GM21737 (cell line): ENCODE data around the gene CARMIL1.

Source experiments
- ATAC-seq: cut with Tn5 transposase; IDR thresholded peaks from one replicate; pipeline ENCODE4 v1.9.1; 2021; ENCODE audit warnings: mild to moderate bottlenecking, moderate library complexity; ENCODE audit not compliant: unreplicated experiment

CARMIL1 gene

DNA sequence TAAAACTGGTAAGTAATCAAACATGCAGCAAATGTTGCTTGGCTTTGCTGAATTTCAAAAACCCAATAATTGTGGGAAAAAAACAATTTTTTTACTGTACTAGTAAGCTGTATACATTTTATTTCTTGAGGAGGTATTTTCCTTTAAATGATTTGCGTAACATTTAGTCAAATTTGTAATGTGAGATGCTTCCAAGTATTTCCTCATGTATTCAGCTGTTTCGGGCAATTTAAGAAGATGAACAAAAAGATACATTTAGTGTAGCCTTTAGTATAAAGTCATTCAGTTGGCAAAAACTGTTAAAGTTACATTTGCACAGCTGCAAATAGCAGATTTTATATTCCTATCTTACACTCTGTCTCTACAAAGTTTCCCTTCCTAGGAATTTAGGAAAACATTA is 186.8 kb downstream of the CARMIL1 start:
- ATAC-seq = no peak

DNA sequence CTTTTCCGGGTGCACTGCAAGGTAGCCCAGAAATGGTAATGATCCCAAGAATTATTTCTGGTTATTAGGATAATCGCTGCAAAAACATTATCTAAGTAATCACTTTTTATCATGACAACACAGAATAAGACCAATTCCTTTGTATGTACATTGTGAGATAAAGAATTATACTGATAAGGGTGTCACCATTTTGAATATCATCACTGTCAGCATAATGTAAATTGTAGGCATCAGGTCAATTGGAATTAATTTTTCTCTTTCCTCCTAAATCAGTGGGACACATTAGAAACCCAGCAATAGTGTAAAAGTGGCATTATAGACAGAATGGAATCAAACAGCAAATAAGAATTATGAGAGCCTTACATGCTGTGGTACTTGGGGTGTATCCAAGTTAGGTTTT is 189.7 kb downstream of the CARMIL1 start:
- no peak for ATAC-seq

DNA sequence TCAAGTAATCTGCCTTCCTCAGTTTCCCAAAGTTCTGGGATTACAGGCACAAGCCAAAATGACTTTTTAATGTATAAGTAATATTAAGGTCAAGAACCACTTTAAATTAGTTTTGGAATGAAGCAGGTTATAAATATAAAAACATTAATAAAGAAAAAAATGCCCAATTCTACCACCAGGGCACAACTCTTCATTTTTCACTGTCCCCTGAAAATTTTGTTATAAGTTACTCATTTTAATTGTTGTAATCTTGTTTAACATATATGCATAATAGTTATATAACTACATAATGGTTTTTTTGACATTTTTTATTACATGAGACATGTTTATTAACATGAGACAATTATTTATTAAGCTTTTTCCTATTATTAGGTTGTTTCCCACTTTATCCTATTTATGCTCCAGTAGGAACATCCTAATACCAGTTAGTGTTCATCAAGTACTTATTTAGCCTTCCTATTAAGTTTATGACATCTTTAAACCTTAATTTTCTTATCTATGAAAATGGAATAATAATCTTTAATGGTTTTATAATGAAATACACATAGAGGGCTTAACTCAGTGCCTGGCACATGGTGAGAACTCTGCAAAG is 190.7 kb downstream of the CARMIL1 start:
- no peak for ATAC-seq

DNA sequence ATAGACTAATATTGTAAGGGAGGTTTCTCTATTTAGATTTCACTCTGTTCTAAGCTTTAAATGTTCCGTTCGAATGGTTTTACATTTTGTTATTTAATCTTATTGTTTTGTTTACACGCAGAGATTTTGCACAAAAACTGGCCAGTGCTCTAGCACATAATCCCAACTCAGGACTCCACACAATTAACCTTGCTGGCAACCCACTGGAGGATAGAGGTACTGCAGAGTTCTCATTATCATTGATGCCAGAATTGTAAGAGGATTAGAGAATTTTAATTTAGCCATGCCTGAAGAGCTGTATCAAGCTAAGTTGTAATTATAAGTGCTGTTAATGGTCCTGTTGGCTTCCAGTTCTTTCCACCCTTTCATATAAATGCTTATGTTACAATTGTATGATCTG is 193.1 kb downstream of the CARMIL1 start:
- ATAC-seq = no peak

DNA sequence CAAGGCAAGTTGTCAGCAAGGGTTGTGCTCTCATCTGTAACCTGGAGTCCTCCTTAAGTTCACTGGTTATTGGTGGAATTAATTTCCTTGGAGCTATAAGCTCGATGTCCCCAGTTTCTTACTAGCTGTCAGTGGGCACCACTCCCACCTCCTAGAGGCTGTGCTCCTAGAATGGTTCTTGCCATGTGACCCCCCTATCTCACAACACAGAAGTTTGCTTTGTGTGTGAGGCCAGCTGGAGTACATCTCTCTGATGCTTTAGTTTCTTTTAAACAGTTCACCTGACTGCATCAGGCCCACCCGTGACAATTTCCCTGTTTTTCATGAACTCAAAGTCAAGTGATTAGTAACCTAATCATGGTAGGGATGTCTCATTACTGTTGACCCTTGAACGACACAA is 193.7 kb downstream of the CARMIL1 start:
- no peak for ATAC-seq

DNA sequence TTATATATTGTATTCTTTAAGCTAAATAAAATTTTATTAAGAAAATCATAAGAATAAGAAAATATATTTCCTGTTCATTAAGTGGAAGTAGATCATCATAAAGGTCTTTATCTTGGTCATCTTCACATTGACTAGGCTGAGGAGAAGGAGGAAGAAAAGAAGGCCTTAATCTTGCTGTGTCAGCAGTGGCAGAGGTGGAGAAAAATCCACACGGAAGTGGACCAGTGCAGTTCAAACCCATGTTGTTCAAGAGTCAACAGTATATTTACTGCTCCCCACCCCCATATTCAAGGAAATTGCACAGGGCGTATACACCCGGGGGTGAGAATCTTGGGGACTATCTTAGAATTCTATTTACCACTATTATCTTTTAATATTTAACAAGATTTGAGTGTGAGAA is 194.3 kb downstream of the CARMIL1 start:
- no peak for ATAC-seq

DNA sequence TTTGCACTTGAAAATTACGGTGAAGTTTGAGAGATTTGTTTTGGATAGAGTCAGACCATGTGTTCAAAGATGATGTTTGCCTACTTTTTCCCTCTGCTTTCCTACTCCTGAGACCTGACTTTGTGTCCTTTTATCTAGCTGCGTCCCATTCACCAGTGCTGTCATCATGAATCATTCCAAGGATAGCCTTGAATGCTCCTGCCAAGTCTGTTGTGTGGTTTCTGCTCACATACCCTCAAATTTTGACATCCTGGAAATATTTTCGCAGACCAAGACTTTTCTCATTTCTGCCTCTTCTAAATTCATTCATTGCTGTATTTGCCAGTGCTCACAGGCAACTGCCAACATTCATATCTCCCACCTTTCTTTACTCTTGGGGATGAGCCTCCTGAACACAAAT is 197.0 kb downstream of the CARMIL1 start:
- ATAC-seq = no peak

DNA sequence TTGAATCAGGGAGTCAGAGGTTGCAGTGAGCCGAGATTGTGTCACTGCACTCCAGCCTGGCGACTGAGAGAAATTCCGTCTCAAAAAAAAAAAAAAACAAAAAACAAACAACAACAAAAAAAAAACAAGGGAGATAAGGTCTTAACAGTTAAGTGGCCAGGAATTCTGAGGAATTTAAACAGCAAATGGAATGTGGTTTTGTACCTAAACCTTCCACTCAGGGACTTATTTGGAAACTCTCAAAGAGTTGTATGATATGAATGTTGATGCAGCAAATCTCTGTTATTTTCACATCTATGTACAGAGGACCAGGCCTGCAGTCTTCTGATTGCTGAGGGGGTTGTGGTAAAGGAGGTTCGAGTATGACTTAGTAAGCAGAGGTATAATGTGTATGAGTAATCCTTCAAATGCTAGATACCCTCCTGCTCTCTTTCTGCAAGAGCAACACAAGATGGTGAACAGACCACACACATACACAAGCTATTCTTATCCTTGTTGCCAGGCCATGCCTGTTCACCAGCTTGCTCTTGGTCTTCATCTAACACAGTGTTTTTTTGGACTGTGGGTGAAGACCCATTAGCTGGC is 197.9 kb downstream of the CARMIL1 start:
- no peak for ATAC-seq

DNA sequence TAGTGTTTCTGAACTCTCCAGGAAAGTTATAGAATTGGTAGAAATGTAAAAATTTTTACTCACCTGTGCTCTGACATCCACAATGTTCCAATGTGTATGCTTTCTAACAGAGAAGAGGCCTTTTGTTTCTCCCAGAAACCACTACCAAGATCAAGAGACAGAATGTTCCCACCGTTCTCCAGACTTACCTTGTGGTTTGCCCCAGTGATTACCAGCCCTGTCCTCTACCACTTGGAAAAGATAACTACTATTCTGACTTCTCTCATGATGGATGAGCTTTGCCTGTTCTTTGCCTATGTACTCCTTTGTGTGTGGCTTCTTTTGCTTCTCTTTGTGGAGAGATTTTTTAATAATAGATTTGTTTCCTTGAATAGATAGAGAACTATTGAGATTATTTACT is 199.8 kb downstream of the CARMIL1 start:
- ATAC-seq = no peak

DNA sequence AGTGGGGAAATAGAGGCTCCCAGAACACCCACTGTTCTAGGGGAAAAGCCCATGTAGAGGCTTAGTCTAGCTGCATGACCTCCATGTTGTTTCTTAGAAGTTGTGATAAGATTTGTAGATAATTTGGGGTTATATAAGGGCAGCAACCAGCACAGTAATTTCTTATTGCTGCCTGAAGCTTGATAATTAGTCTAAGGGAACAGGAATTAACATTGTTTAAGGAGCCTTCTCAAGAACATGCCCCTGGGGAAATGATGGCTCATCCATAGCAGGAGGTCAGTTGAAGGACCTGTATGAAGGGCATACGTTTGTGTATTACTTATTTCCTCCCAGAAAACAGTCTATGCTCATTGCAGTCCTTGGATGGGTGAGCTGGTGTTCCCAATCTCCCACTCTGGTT is 202.1 kb downstream of the CARMIL1 start:
- no peak for ATAC-seq

DNA sequence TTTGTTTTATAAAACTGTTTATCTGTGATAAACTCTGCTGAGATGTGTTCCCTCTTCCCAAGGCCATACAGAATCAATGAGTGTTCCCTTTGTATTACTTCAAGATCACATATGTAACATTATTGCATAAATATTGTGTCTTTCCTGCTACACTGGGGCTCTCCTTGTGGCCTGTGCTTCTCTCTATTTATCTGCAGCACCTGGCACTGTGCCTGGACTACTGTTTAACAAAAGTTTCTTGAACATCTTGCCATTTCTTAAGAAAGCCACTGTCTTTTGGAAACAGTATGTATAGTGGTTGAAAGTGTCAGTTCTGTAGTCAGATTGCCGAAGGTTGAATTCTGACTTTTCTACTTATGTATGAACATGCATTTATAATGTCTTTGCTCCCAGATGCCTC is 203.8 kb downstream of the CARMIL1 start:
- no peak for ATAC-seq

DNA sequence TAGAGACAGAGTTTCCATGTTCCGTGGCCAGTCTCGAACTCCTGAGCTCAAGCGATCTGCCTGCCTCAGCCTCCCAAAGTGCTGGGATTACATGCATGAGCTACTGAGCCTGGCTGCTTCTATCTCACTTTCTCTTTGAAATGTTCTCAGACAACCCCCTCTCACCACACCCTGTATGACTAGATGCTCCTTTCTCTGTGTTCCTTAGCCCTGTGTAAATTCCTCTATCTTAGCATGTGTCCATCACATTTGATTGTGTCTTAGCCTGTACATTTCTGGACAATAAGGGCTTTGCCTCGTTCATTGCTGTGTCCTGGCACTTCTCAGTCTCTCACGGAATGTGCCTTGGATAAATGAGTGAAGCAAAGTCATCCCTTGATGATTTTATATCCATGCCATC is 204.8 kb downstream of the CARMIL1 start:
- ATAC-seq = no peak

DNA sequence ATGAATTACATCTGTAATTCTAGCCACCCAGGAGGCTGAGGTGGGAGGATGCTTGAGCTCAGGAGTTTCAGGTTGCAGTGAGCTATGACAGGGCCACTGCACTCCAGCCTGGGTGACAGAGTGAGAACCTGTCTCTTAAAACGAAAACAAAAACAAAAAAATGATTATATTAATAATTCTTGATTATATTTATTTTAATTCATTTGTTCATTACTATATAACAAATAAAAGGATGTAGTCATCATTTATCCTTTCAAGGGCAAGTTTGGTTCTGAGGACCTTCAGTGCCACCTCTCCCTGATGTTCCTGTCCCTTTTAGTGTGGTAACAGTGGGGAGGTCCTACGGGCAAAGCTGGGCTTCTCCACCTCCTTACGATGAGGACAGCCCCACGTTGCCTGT is 205.7 kb downstream of the CARMIL1 start:
- ATAC-seq = no peak

DNA sequence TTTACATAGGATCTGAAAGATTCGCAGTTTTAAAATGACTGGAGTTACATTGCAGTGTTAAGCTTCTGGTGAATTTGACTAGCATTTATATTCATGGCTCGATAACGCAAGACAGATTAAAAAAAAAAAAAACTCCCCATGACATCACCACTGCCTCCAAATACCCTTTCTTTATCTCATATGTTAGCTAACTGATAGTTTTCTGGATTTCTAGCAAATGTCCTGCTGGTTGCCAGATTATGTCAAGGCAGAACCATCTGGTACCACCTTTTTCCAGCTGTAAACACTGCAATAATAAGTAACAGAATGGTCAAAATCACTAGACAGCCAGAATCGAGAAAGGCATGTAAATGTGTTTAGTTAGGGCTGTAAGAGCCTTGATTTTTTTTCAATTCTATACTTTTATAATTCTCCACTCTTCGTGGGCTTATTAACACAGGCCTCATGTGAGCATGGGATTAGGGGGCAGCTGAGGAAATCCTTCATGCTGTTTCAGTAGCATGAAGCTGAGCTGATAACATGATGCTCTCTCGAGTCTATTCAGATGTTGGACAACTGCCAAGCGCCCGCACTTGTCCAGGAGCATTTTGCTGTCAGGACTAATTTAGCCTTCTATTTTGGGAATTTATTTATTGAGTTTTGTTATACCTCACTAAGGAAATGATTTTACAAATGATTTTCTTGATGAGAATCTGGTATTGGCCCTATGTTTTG is 206.8 kb downstream of the CARMIL1 start:
- no peak for ATAC-seq

DNA sequence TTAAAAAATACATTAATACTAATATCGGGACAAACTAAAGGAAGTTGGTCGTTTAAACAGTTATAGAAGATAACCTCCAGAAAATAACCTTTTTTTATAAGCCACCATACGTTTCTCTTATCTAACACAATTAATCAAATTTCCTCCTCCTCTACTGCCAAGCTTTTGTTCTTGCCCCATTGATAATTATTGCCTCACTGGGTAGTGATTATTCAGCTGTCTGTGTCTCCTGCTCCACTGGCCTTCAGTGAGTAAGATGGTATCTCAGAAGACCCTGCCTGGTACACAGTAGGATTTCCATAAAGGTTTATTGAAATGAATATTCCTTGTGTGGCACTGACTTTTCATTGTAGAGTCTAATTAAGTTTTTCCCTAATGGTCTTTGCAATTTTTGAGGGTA is 207.4 kb downstream of the CARMIL1 start:
- ATAC-seq = no peak

DNA sequence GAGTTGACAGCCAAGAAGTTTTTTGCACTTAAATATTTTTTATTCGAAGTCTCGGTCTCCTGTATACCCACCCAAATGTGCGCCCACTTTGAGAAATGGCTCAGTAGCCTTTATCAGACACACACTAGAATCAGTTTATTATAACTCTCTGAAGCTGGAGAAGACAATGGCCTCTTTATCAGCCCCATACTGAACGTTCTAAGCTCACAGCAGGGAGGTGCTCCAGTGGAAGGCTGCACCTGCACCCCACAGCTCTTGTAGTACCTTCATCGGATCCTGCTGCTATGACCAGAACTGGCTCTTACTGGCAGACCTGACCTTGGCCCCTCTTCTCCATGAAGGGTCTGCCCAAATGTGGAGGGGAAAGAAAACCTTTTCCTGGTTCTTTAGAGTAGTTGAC is 207.8 kb downstream of the CARMIL1 start:
- no peak for ATAC-seq

DNA sequence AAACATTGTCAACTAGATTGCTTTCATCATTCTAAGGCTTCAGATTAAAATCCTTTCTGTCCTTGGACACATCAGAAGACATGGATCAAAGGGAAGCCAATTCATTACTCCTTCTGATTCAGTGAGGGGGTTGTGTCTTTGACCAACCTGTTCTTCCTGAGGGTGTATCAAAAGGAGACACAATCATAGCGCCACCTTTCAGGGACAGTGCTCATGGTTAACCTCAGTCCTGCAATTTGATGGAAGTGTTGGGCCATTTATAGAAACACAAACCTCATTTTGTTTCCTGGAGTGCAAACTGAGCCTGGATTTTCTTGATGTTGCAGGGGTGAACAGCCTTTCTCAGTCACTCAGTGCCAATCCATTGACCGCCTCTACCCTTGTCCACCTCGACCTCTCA is 209.0 kb downstream of the CARMIL1 start:
- no peak for ATAC-seq

DNA sequence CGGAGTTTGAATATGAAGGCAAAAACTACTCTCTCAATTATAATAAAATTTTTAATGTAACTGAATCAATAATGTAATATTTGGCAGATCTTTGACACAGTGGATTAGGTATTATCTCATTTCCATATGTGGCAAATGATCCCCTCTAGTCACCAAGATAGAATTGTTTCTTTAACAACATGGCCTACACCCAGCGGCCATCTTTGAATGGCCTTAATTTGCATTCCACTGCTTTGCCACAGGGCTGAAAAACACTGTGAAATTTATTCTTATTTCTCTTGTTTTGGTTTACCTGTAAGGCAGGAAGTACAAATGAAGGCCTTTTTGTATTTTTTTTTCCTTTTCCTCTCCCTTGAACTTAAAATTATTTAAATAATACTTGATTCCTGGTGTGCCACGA is 210.2 kb downstream of the CARMIL1 start:
- ATAC-seq = no peak

DNA sequence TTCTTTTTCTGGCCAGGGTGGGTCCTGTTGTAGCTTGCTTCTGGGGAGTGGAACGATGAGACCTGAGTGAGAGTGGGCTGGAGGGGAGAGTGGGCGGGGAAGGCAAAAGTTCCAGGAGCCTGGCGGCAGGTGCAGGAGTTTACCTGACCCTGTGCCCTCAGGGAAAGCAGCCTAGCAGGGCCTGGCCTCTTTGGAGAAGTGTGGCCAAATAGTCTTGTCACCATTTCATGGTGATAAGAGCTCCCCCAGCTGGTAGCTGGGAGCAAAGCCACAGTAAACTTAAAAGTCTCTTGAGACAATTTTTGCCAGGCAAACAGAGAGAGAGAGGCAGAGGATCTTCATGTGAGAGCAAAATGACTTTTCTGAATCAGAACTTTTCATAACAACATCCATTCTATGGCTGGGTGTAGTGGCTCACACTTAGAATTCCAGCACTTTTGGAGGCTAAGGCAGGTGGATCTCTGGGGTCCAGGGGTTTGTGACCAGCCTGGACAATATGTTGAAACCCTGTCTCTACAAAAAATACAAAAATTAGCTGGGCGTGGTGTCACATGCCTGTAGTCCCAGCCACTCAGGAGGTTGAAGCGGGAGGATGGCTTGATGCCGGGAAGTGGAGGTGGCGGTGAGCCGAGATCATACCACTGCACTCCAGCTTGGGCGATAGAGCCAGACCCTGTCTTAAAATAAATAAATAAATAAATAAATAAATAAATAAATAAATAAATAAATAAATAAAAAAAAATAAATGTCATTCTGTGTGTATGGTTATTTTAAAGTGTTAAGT is 211.0 kb downstream of the CARMIL1 start:
- peak; percentile 78 for ATAC-seq

DNA sequence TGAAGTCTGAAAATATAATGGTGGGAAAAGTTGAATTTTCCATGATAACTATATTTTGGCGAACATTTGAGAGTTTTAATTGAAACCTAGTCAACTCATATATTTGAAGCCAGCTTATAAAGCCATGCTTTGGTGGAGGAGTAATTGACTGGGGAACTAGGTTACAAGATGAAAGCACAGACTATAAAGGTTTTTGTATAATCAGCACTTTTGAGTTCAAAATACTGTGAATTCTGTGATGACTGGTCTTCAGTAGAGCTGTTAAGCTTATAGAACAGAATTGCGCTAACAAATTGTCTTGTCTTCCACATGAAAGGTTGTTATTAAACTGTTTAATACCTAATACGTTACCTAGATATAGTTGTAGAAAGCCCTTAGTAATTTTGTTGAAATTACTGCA is 213.8 kb downstream of the CARMIL1 start:
- ATAC-seq = no peak

DNA sequence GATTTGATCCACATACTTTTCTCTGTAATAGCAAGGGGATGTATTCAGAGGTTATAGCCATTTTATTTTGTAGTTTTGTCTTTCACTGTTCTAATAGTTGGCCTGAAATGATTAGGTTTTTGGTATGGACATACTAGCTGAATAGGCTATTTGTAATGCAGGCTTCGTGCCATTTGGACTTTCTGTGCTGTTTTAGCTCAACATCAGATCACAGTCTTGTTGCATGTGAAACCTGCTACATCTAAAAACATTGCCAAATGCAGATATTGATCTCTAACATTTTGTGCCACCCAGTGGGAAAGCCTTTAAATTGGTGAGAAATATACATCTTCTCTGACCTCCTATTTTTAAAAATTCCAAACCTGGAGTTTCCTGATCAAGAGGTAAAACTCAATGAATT is 215.3 kb downstream of the CARMIL1 start:
- no peak for ATAC-seq
